NCI-H128 (cell line): ENCODE results near the gene LRPAP1.
"Not testable (repeated sequence)": the region's sequence is repeated elsewhere in the genome, so short reads cannot be mapped to it uniquely, and the experiment has no call there.

Source experiments
- DNase-seq: peaks from one replicate; lab custom pipeline; 2025; ENCODE audit not compliant: unreplicated experiment; lab: John Stamatoyannopoulos, UW

LRPAP1 gene, protein sequence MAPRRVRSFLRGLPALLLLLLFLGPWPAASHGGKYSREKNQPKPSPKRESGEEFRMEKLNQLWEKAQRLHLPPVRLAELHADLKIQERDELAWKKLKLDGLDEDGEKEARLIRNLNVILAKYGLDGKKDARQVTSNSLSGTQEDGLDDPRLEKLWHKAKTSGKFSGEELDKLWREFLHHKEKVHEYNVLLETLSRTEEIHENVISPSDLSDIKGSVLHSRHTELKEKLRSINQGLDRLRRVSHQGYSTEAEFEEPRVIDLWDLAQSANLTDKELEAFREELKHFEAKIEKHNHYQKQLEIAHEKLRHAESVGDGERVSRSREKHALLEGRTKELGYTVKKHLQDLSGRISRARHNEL

GRCh38 chr4:3531879-3532750 lies at the start of gene LRPAP1:
LRPAP1 (minus strand) TSS chr4:3532422; CDS start chr4:3532412, 10 bp downstream.
- DNase-seq = peak; percentile 70

- not testable (repeated sequence) for DNase-seq
These were observed 49.3 kb upstream of the LRPAP1 start for GRCh38 chr4:3581334-3582090.

- DNase-seq = not testable (repeated sequence)
These were observed 48.6 kb upstream of the LRPAP1 start for GRCh38 chr4:3580859-3581258.

DNA sequence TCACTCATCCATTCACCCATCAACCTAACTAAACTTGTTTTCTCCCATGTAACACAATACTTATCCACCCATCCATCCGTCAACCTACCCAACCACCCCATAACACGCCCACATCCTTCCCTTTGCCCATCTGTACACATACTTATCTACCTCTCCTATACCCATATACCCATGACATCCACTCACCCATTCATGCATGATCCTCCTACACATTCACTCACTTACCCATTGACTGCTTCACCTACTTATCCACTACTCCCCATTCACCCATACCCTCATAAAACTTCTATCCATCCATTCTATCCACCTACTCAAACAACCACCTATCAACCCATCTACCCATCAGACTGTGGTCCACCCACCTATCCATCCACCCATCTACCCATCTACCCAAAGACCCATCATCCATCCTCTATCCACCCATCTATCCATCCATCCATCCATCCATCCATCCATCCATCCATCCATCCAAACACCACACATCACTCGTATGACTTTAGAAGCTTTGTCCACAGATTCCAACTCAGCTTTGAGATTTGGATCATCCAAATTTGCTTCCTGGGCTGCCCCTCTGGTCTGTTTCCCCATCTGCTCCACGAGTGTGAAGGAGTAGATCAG lies 46.4 kb upstream of the LRPAP1 start:
- DNase-seq = not testable (repeated sequence)

DNA sequence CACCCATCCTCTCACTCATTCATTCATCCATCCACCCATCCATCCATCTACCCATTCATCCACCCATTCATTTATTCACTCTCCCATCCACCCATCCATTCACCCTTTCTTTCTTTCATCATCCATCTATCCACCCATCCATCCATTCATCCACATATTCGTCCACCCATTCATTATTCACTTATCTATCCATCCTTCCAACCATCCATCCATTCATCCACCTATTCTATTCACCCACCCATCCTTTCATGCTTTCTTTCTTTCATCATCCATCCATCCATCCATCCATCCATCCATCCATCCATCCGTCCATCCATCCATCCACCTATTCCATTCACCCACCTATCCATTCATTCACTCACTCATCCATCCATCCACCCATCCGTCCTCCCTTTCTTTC lies 45.8 kb upstream of the LRPAP1 start:
- DNase-seq = not testable (repeated sequence)

DNA sequence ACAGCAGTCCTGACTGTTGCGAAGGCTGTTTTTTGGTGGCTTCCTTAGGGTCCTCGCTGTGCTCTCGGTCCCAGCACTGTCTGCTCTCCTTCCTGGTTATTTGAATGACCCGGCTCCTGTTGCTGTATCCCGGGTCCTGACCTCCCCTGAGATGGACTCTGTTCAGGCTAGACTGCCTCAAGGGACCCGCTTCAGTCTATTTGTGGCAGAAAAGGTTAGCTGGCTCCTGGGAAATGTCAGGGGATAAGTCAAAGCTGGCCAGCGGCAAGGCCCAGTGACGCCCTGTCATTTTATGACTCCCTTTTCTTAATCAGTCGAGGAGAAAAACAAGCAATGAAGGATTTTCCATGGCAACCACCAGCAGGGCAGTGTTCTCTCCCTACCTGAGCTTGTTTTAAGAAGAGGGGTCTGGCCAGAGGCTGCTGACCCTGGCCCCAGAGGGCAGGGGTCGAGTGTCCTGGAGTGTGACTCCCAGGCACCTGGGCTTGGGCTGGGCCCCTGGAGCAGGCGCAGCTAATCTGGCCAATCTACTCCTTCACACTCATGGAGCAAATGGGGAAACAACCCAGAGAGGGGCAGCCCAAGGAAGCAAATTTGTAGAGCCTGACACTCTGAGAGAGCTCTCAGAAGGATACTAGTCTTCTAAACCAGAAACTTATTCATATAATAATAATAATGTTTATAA lies 45.1 kb upstream of the LRPAP1 start:
- DNase-seq = not testable (repeated sequence)

DNA sequence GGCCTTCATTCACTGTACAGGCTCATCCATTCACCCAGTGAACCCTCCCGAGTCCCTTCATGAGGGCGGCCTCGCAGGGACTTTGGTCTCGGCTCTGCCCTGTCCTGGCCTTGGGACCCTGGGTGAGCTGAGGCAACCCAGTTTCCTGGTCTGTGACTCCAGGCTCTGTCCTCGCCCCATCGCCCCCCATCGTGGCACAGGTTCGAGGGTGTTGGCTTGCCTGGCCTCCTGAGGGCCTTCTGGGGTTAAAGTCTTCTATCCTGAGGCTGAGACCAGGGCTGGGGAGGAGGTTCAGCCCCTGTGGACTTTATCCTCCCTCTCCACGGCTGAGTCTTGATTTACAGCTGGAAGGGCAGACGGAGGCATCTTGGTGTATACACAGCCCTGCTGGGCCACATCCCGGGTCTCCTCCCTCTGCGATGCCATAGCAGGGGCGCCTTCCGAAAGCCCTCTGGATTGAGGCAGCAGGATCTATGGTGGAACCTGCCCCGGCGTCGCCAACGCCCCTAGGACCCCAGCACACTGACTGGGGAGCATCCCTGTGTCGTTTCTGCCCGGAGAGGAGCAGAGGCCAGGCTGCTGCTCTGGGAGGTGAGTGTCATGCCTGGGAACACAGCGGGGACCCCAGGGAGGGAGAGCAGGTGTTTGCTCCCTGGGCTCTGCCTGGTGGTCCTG lies 44.4 kb upstream of the LRPAP1 start:
- not testable (repeated sequence) for DNase-seq

DNA sequence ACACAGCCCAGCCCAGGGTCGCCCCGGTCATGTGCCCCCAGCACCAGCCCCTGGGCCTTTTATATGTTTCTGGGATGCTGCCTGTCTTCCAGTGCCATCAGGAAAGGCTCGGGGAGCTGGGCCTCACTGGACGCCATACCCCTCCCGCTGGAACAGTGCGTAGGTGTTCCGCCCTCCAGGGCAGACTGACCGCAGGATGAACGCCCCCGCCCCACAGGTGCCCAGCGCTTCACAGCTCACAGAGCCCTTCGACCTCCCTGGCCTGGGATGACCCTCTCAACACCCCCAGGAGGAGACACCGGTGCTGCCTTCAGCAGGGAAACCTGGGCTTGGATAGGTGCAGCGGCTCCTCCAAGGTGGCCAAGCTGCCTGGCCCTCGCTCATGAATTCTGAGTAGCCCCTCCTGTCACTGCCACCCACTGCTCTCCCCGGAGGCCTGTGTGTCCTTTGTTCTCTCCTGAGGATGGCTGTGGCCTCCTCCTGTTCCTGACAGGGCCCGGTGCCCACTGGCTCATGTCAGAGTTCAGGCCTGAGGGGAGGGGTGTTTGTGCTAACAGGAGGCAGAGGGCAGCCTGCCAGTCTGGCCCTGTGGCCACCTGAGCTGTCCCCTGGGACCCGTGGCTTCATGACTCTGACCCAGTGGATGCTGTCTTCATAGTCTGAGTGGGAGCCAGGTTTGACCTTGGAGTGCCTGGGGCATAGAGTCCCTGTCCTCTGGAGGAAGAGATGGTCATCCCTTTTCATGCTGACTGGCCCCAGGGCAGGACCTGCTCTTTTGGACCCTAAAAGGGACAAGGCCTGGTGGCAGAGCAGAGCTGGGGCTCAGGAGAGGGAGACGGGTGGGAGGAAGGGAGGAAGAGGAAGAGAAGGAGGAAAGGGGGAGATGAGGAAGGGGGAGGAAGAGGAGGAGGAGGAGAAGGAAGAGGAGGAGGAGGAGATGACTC lies 43.5 kb upstream of the LRPAP1 start:
- DNase-seq = not testable (repeated sequence)

GRCh38 chr4:3574865-3575264 lies 42.6 kb upstream of the LRPAP1 start:
- DNase-seq = not testable (repeated sequence)

DNA sequence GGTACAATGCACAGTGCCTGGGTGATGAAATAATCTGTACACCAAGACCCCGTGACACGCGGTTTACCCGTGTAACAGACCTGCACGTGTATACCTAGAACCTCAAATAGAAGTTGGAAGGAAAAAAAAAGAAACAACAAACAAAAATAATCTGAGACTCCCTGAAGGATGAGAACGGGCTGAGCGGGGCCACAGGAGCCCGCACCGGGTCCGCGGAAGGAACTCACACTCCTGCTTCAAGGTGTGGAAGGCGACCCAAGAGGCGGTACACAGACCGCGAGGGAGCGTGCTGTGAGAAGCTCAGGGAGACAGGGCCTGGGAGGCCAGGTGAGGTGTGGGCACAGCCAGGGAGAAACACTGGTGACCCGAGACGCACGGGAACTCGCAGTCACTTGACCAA lies 42.1 kb upstream of the LRPAP1 start:
- not testable (repeated sequence) for DNase-seq

- DNase-seq = no peak
These were observed 40.9 kb upstream of the LRPAP1 start for GRCh38 chr4:3573131-3573530.

DNA sequence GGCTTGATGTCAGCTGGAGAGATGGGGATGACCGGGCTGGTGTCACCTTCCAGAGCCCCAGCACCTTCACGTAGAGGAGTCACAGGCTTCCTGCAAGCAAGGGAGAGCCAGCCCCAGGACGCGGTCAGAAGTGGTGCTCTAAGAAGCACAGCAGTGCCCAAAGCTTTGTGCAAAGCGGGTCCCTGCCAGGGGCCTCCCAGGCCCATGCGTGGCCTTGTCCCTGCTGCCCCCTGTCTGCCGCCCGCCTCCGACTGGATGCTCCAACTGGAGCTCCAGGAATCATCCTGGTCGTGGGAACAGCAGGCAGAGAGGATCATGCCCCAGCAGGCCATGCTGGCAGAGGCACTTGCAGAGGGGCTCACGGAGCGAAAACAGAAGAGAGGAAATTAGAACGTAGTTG lies 40.1 kb upstream of the LRPAP1 start:
- DNase-seq = no peak

DNA sequence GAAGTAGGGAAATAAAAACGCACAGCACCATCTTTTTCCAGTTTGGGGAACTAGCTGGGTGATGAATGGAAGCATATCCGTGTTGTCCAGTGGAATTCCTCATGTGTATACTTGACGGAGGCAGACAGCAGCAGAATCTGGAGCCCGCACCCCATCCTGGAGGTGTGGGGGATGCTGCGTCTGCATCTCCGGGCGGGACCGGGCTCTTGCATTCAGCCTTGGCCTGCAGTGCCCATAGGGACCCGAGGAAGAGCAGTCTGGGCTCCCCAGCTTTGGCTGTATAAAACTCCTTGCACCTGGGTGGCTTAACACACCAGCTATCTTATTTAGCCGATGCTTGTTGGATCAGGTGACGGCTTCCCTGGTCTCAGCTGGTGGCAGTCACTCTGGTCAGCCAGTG lies 39.7 kb upstream of the LRPAP1 start:
- no peak for DNase-seq

DNA sequence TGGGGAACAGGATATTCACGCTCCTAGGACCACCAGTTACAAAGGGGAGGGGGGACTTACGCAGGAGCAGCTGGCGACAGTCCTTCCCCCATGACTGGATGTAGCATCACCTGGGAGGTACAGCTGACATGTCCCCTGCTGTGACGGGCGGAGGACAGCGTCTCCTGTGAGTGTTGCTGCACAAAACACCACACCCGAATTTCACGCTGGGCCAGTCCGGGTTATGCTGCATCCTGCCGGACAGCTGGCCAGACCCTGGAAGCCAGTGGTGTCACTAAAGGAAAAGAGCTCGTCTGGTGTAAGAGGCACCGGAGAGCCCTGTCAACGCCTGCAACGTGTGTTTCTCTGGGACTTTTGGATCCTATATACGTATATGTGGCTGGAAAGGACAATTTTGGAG lies 38.7 kb upstream of the LRPAP1 start:
- not testable (repeated sequence) for DNase-seq

- DNase-seq = not testable (repeated sequence)
These were observed 37.4 kb upstream of the LRPAP1 start for GRCh38 chr4:3569611-3570010.

DNA sequence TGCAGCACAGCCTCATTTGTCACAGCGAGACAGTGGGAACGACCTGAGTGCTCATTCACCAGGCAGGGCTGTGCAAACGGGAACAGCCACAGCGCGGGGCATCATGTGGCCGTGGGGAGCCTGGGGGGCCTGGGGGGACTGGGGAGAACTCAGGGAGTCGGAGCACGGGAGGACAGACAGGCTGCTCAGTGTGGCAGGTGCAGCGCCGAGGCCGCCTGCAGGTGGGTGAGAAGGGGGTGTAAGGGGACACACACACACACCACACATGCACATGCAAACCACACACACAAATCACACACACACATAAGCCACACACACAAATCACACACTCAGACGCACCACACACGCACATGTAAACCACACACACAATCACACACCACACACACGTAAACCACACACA lies 34.5 kb upstream of the LRPAP1 start:
- not testable (repeated sequence) for DNase-seq

DNA sequence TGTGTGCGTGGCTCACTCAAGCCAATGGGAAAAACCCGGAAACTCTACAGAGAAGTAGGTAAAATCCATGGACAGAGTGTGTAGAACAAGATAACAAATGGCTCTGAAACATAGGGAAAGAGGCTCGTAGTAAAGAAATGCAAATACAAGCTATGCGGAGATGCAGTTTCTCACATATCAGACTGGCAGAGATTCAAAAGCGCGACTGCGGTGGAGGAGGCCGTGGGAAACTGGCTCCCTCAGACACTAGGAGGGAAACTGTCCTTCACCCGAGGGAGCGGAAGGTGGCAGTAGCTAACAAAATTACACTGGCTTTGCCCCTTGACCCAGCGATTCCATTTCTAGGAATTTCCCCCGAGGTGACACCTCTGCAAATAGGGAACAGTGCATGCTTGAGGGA lies 34.1 kb upstream of the LRPAP1 start:
- not testable (repeated sequence) for DNase-seq

- DNase-seq = not testable (repeated sequence)
These were observed 32.7 kb upstream of the LRPAP1 start for GRCh38 chr4:3564948-3565347.

- no peak for DNase-seq
These were observed 31.2 kb upstream of the LRPAP1 start for GRCh38 chr4:3563403-3563802.
